GM10266 (cell line): ENCODE data around the gene MRPS7.

Experiments used
- DNase-seq: peaks from one replicate; pipeline ENCODE4 v3.0.0; 2012; ENCODE audit errors: extremely low spot score
- TF ChIP-seq, protein P1 (sequence below): IDR thresholded peaks from 2 replicates; pipeline ENCODE4 v1.5.1; 2012; ENCODE audit warnings: mild to moderate bottlenecking, low read depth; ENCODE audit not compliant: control insufficient read depth, insufficient read depth; ENCODE audit errors: missing control alignments

Gene MRPS7

GRCh38 chr17:75260641-75261335, 891 bp upstream of the MRPS7 start:
- TF ChIP-seq, protein P1, sequence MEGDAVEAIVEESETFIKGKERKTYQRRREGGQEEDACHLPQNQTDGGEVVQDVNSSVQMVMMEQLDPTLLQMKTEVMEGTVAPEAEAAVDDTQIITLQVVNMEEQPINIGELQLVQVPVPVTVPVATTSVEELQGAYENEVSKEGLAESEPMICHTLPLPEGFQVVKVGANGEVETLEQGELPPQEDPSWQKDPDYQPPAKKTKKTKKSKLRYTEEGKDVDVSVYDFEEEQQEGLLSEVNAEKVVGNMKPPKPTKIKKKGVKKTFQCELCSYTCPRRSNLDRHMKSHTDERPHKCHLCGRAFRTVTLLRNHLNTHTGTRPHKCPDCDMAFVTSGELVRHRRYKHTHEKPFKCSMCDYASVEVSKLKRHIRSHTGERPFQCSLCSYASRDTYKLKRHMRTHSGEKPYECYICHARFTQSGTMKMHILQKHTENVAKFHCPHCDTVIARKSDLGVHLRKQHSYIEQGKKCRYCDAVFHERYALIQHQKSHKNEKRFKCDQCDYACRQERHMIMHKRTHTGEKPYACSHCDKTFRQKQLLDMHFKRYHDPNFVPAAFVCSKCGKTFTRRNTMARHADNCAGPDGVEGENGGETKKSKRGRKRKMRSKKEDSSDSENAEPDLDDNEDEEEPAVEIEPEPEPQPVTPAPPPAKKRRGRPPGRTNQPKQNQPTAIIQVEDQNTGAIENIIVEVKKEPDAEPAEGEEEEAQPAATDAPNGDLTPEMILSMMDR: no peak
- no peak for DNase-seq

- no peak for DNase-seq
- TF ChIP-seq, protein P1: no peak
These were observed 480 bp downstream of the MRPS7 start for GRCh38 chr17:75262112-75262606.

- no peak for DNase-seq
- TF ChIP-seq, protein P1: no peak
These were observed 1.4 kb downstream of the MRPS7 start for GRCh38 chr17:75263055-75263454.

- no peak for DNase-seq
These were observed 4.1 kb downstream of the MRPS7 start for GRCh38 chr17:75265614-75266315.

GRCh38 chr17:75266316-75267152, 4.9 kb downstream of the MRPS7 start:
- no peak for DNase-seq
- TF ChIP-seq, protein P1: no peak

More at GRCh38 chr17:75265614-75266315, 4.1 kb downstream of the MRPS7 start:
- TF ChIP-seq, protein P1: no peak

- DNase-seq: no peak
- TF ChIP-seq, protein P1: no peak
These were observed 5.4 kb downstream of the MRPS7 start for GRCh38 chr17:75267153-75267410.
